SK-N-SH (cell line): Measurements from ENCODE around the gene S100A10. TPM values are rescaled to one million over a fixed set of nuclear protein-coding genes. Genes with fewer than 3 reads are reported as not detected.

ENCODE experiments used
- CTCF ChIA-PET: fragments of 300-600, 350-600 bp; formaldehyde crosslinking; extraction: SDS; loops from one replicate; lab custom pipeline; 2021; lab: Yijun Ruan, JAX
- POLR2A ChIA-PET: fragments of 350-600 bp; sonication (Branson Sonifier 250); formaldehyde crosslinking; extraction: SDS; loops from one replicate; lab custom pipeline; 2020; ENCODE audit warnings: antibody characterized with exemption, inconsistent platforms; lab: Yijun Ruan, JAX
- DNase-seq: peaks from one replicate; pipeline ENCODE4 v3.0.0; 2012
- H2AFZ ChIP-seq: fragments of 200-600 bp; sonication (generic); 2 replicates; pipeline ENCODE4 v1.8.1; 2016; ENCODE audit warnings: antibody characterized with exemption, mild to moderate bottlenecking, low read depth
- H3F3A ChIP-seq: fragments of 200-600 bp; sonication (generic); replicated peaks from 2 replicates; pipeline ENCODE3; 2016; ENCODE audit warnings: antibody characterized with exemption, mild to moderate bottlenecking; ENCODE audit not compliant: insufficient read depth
- H3K27ac ChIP-seq, 2 experiments: fragments of 200-500 bp in 1 of 2; fragments of 200-600 bp in 1 of 2; sonication (Bioruptor generic) in 1 of 2; sonication (generic), shearing (Covaris generic) in 1 of 2; 2 replicates each; pipeline versions ENCODE4 v1.5.1 to v1.6.1; 2014 to 2016; ENCODE audit warnings: low read depth in 2 of 2, inconsistent platforms in 1 of 2, low read length in 1 of 2, mild to moderate bottlenecking in 1 of 2, mixed read lengths in 1 of 2
- H3K27me3 ChIP-seq: fragments of 200-600 bp; sonication (generic), shearing (Covaris generic); 2 replicates; pipeline ENCODE4 v1.6.1; 2016; ENCODE audit warnings: mixed run types; ENCODE audit not compliant: insufficient read depth
- H3K36me3 ChIP-seq, 2 experiments: fragments of 200-500 bp in 1 of 2; fragments of 200-600 bp in 1 of 2; sonication (Bioruptor generic) in 1 of 2; sonication (generic) in 1 of 2; replicated peaks in 1 of 2; 2 replicates each; pipeline versions ENCODE3 to v1.5.1; 2014 to 2016; ENCODE audit warnings: low read length in 1 of 2, mild to moderate bottlenecking in 1 of 2; ENCODE audit not compliant: insufficient read depth in 2 of 2, control insufficient read depth in 1 of 2
- H3K4me1 ChIP-seq, 2 experiments: fragments of 200-500 bp in 1 of 2; fragments of 200-600 bp in 1 of 2; sonication (Bioruptor generic) in 1 of 2; sonication (generic), shearing (Covaris generic) in 1 of 2; 2 replicates each; pipeline versions ENCODE4 v1.5.1 to v1.6.1; 2014 to 2016; ENCODE audit warnings: low read depth in 1 of 2, low read length in 1 of 2, mixed run types in 1 of 2; ENCODE audit not compliant: insufficient read depth in 2 of 2, control insufficient read depth in 1 of 2
- H3K4me2 ChIP-seq: fragments of 200-600 bp; sonication (generic), shearing (Covaris generic); 2 replicates; pipeline ENCODE4 v1.6.1; 2017; ENCODE audit warnings: mixed run types
- H3K4me3 ChIP-seq, 2 experiments: fragments of 200-500 bp in 1 of 2; fragments of 200-600 bp in 1 of 2; sonication (Bioruptor generic) in 1 of 2; sonication (generic), shearing (Covaris generic) in 1 of 2; 2 replicates each; pipeline versions ENCODE4 v1.5.1 to v1.8.1; 2014 to 2016; ENCODE audit warnings: low read depth in 2 of 2, inconsistent platforms in 1 of 2, low read length in 1 of 2, mild to moderate bottlenecking in 1 of 2, mixed read lengths in 1 of 2, moderate library complexity in 1 of 2
- H3K79me2 ChIP-seq: fragments of 200-600 bp; sonication (generic); 2 replicates; pipeline ENCODE4 v1.8.1; 2017; ENCODE audit warnings: mild to moderate bottlenecking; ENCODE audit not compliant: insufficient read depth
- H3K9ac ChIP-seq: fragments of 200-600 bp; sonication (generic); 2 replicates; pipeline ENCODE4 v1.6.1; 2017; ENCODE audit warnings: mixed run types
- H3K9me2 ChIP-seq: fragments of 200-600 bp; sonication (generic); 2 replicates; pipeline ENCODE4 v1.6.1; 2017; ENCODE audit warnings: mixed run types
- H3K9me3 ChIP-seq: fragments of 200-600 bp; sonication (generic); 2 replicates; pipeline ENCODE4 v1.6.1; 2017; ENCODE audit warnings: mixed run types, mild to moderate bottlenecking, moderate library complexity
- H4K20me1 ChIP-seq: fragments of 200-600 bp; sonication (generic); 2 replicates; pipeline ENCODE4 v1.6.1; 2017; ENCODE audit warnings: mild to moderate bottlenecking, mixed run types; ENCODE audit not compliant: insufficient read depth
- CHD2 ChIP-seq: fragments of 150-350 bp; IDR thresholded peaks from 2 replicates; pipeline ENCODE4 v1.6.1; 2018; ENCODE audit warnings: low read length; ENCODE audit not compliant: partially characterized antibody
- CTCF ChIP-seq: fragments of 200-600 bp; sonication (generic); IDR thresholded peaks from 2 replicates; pipeline ENCODE4 v1.6.1; 2017; ENCODE audit warnings: antibody characterized with exemption, mild to moderate bottlenecking, moderate library complexity
- EZH2phosphoT487 ChIP-seq: fragments of 200-600 bp; sonication (generic); IDR thresholded peaks from 2 replicates; pipeline ENCODE4 v1.6.1; 2017; ENCODE audit warnings: low read depth, mixed run types, mild to moderate bottlenecking, antibody characterized with exemption, moderate library complexity, borderline replicate concordance
- GABPA ChIP-seq: IDR thresholded peaks from 2 replicates; pipeline ENCODE4 v1.4.0; 2012; ENCODE audit warnings: low read depth, mild to moderate bottlenecking
- IRF3 ChIP-seq: fragments of 150-350 bp; IDR thresholded peaks from 2 replicates; pipeline ENCODE4 v1.6.1; 2016; ENCODE audit warnings: mild to moderate bottlenecking, low read depth, low read length
- JUND ChIP-seq: IDR thresholded peaks from 2 replicates; pipeline ENCODE4 v1.4.0; 2012
- MEF2A ChIP-seq: IDR thresholded peaks from 2 replicates; pipeline ENCODE4 v1.4.0; 2012; ENCODE audit warnings: low read depth, borderline replicate concordance
- NFIC ChIP-seq: IDR thresholded peaks from 2 replicates; pipeline ENCODE4 v1.4.0; 2012; ENCODE audit warnings: borderline replicate concordance
- NRF1 ChIP-seq: IDR thresholded peaks from 2 replicates; pipeline ENCODE4 v1.6.1; 2012; ENCODE audit warnings: low read depth, mild to moderate bottlenecking, low read length
- PBX3 ChIP-seq: IDR thresholded peaks from 2 replicates; pipeline ENCODE4; 2012
- RAD21 ChIP-seq: IDR thresholded peaks from 2 replicates; pipeline ENCODE4 v1.6.1; 2012; ENCODE audit warnings: mild to moderate bottlenecking, low read length
- RCOR1 ChIP-seq: fragments of 150-350 bp; IDR thresholded peaks from 2 replicates; pipeline ENCODE4 v1.6.1; 2017; ENCODE audit warnings: antibody characterized with exemption, low read length
- REST ChIP-seq: IDR thresholded peaks from 2 replicates; pipeline ENCODE4 v1.6.1; 2012; ENCODE audit warnings: mild to moderate bottlenecking, low read depth, low read length, moderate library complexity
- SMC3 ChIP-seq: IDR thresholded peaks from 2 replicates; pipeline ENCODE4 v1.6.1; 2012; ENCODE audit warnings: low read depth, low read length, improper control_type of control experiment
- TAF1 ChIP-seq: IDR thresholded peaks from 2 replicates; pipeline ENCODE4 v1.6.1; 2012; ENCODE audit warnings: low read depth, mild to moderate bottlenecking, low read length, moderate library complexity, borderline replicate concordance
- TCF12 ChIP-seq: IDR thresholded peaks from 2 replicates; pipeline ENCODE4 v1.4.0; 2012
- USF2 ChIP-seq: fragments of 150-350 bp; IDR thresholded peaks from 2 replicates; pipeline ENCODE4 v1.6.1; 2017; ENCODE audit warnings: antibody characterized with exemption, low read length, low read depth, borderline replicate concordance
- YY1 ChIP-seq: IDR thresholded peaks from 2 replicates; pipeline ENCODE4 v1.4.0; 2012; ENCODE audit warnings: low read depth, mild to moderate bottlenecking
- WGBS: methylation state at CpG from one replicate; pipeline ENCODE4 v1.1.6; 2017; ENCODE audit warnings: low lambda C conversion rate; 5-methylcytosine and 5-hydroxymethylcytosine counted together
- polyA plus RNA-seq, 3 experiments: library from polyadenylated mRNA; depleted of rRNA; stranded (reverse); fragments of >200 nt; gene quantifications; 2 replicates each; pipeline ENCODE4 v1.2.3, GENCODE V29; 2012

Gene S100A10
- polyA plus RNA-seq, 1 of the 3 experiments (the other 2 are of a cell fraction): 161 TPM

- CTCF ChIA-PET: interaction anchor here (0.9 to 6.8 kb wide), 3 partner anchors 19 to 35 kb away, joined by 3 to 48 read pairs (median 4); no protein-coding TSS in a partner anchor
- no peaks in the 10 kb centered on the region for H3K36me3 ChIP-seq
Measured at GRCh38 chr1:151968791-151969399, 24.8 kb downstream of the S100A10 start.

GRCh38 chr1:151968058-151968457 is 25.6 kb downstream of the S100A10 start:
- TF ChIP-seq CTCF (peak; percentile 73), RAD21 (peak; percentile 68), TCF12 (no peak), PBX3 (no peak), RCOR1 (no peak), MEF2A (no peak), USF2 (no peak), TAF1 (no peak), NFIC (no peak), REST (no peak), IRF3 (no peak), GABPA (no peak), CHD2 (no peak), YY1 (no peak), SMC3 (peak; percentile 76), EZH2phosphoT487 (no peak)
- DNase-seq: no peak
- no peak overlapping the region for H3K9ac ChIP-seq
- H4K20me1 ChIP-seq: no peaks in the 10 kb centered on the region
- peaks cover 3 to 16% of the 10 kb centered on the region in 2 experiments for H3K4me1 ChIP-seq
- peaks cover 11% of the 10 kb centered on the region; the same call in 1 of the 2 replicates for H3K27me3 ChIP-seq
- POLR2A ChIA-PET: no interaction called here
- no peaks in the 10 kb centered on the region for H3K79me2 ChIP-seq
- WGBS: 11% methylated on average over 4 of the region's 4 CpGs
- H3K27ac ChIP-seq: no peak overlapping the region
- no peak overlapping the region for H2AFZ ChIP-seq
- H3K36me3 ChIP-seq: no peaks in the 10 kb centered on the region
- no peaks in the 10 kb centered on the region for H3K9me3 ChIP-seq
- H3K4me2 ChIP-seq: no peak overlapping the region
- H3K4me3 ChIP-seq: no peak overlapping the region
- CTCF ChIA-PET: interaction anchor here (0.8 to 6.8 kb wide), 3 partner anchors 9 to 34 kb away, joined by 3 to 48 read pairs (median 4); no protein-coding TSS in a partner anchor
- no peaks in the 10 kb centered on the region for H3F3A ChIP-seq
- H3K9me2 ChIP-seq: no peaks in the 10 kb centered on the region

More at GRCh38 chr1:151968791-151969399, 24.8 kb downstream of the S100A10 start:
- Histone ChIP-seq H4K20me1 (no peaks in the 10 kb centered on the region), H3K9ac (no peak overlapping the region), H3K27me3 (peaks cover 11% of the 10 kb centered on the region; the same call in 1 of the 2 replicates), H3F3A (no peaks in the 10 kb centered on the region), H2AFZ (no peak overlapping the region), H3K9me3 (no peaks in the 10 kb centered on the region), H3K4me2 (no peak overlapping the region), H3K9me2 (no peaks in the 10 kb centered on the region), H3K4me3 (no peak overlapping the region), H3K27ac (no peak overlapping the region; a peak in 1 of 4 replicates), H3K4me1 (peaks cover 3 to 16% of the 10 kb centered on the region in 2 experiments), H3K79me2 (no peaks in the 10 kb centered on the region)
- DNase-seq: no peak
- peak; percentile 9; the same call in 1 of the 2 replicates for TF ChIP-seq TCF12
- TF ChIP-seq JUND: no peak
- TF ChIP-seq NRF1: no peak
- TF ChIP-seq NFIC: no peak
- TF ChIP-seq SMC3: peak; percentile 6; the same call in 1 of the 2 replicates
- 18% methylated on average over 3 of the region's 3 CpGs for WGBS
- POLR2A ChIA-PET: no interaction called here
